NCI-H1092 treated with DMSO at 0.1 percent for 48 hours (cell line): ENCODE results near the gene CGRRF1.

Source experiments
- DNase-seq: peaks from one replicate; lab custom pipeline; 2025; lab: John Stamatoyannopoulos, UW

CGRRF1 gene

GRCh38 chr14:54577977-54578376 lies 68.3 kb downstream of the CGRRF1 start:
- no peak for DNase-seq

- DNase-seq, result no peak
These were observed 69.9 kb downstream of the CGRRF1 start for GRCh38 chr14:54579621-54580020.

DNA sequence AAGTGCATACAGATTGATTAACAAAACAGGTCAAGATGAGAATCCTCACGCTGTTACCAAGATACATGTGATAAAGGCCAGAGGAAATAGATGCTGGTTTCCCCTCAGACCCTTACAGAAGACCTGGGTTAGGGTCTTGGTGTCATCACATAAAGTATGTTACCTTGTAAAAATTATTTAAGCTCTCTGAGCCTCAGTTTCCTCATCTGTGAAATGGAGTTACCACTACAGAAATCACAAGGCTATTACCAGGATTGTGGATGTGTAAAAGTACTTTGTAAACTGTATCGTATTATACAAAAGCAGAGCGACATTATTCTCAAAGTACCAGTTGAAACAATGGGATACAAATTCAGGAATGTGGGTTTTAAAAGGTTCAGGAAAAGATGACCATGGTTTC lies 71.2 kb downstream of the CGRRF1 start:
- DNase-seq, result no peak

DNA sequence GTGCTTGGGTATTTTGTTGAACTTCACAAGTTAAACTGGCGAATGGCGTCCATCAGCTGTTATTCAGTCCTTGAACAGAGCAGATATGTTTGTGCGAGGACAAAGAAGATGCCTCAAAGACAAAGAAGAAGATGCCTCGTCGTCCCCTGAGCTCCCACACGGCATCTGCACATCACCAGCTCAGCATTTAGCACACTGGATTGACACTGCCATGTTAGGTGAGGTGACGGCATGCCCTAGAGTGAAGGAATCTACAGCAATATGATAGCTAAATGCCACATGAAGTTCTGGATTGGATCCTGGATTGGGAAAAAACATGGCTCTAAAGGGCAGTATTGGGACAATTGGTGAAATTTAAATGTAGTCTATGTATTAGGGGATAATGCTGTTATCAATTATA lies 72.6 kb downstream of the CGRRF1 start:
- DNase-seq, result no peak

GRCh38 chr14:54584097-54584496 lies 74.4 kb downstream of the CGRRF1 start:
- no peak for DNase-seq

GRCh38 chr14:54585214-54585613 lies 75.5 kb downstream of the CGRRF1 start:
- no peak for DNase-seq
